Fibroblast of lung (primary cell): ENCODE data around the gene MLLT10. TPM values are rescaled to one million over a fixed set of nuclear protein-coding genes. Genes with fewer than 3 reads are reported as not detected.

Experiments used
- DNase-seq, 2 donors: peaks; one replicate each; pipeline versions ENCODE4 v3.0.0 to v3.0.0-alpha.2; 2010; ENCODE audit warnings: low read depth in 2 of 2
- H2AFZ ChIP-seq: 2 replicates; pipeline ENCODE4 v1.5.1; 2012; ENCODE audit warnings: low read length, control low read depth, inconsistent platforms
- H3K27ac ChIP-seq: 2 replicates; pipeline ENCODE4 v1.5.1; 2011; ENCODE audit warnings: low read length, control low read depth; ENCODE audit not compliant: insufficient read depth
- H3K27me3 ChIP-seq: 2 replicates; pipeline ENCODE4 v1.5.1; 2011; ENCODE audit warnings: mild to moderate bottlenecking, low read length; ENCODE audit not compliant: control insufficient read depth, insufficient read depth
- H3K36me3 ChIP-seq: 2 replicates; pipeline ENCODE4 v1.5.1; 2011; ENCODE audit warnings: low read length; ENCODE audit not compliant: control insufficient read depth, insufficient read depth
- H3K4me1 ChIP-seq: 2 replicates; pipeline ENCODE4 v1.5.1; 2011; ENCODE audit warnings: low read length; ENCODE audit not compliant: control insufficient read depth, insufficient read depth; ENCODE audit errors: extremely low read depth
- H3K4me2 ChIP-seq: 2 replicates; pipeline ENCODE4 v1.5.1; 2011; ENCODE audit warnings: low read length, control low read depth; ENCODE audit not compliant: insufficient read depth; ENCODE audit errors: extremely low read depth
- H3K4me3 ChIP-seq, 4 experiments: fragments of 200-600 bp in 1 of 4; sonication (generic) in 1 of 4; replicated peaks in 1 of 4; 2 replicates each; pipeline ENCODE4 v1.5.1; 2011 to 2016; ENCODE audit warnings: low read length in 4 of 4, low read depth in 3 of 4, mild to moderate bottlenecking in 3 of 4, control low read depth in 2 of 4, inconsistent platforms in 1 of 4, mixed read lengths in 1 of 4; ENCODE audit not compliant: insufficient read depth in 1 of 4; ENCODE audit errors: control extremely low read depth in 1 of 4
- H3K79me2 ChIP-seq: 2 replicates; pipeline ENCODE4 v1.5.1; 2012; ENCODE audit warnings: mild to moderate bottlenecking, low read length, inconsistent platforms; ENCODE audit not compliant: control insufficient read depth, insufficient read depth
- H3K9ac ChIP-seq: 2 replicates; pipeline ENCODE4 v1.5.1; 2011; ENCODE audit warnings: mild to moderate bottlenecking, low read length, control low read depth; ENCODE audit not compliant: insufficient read depth
- H3K9me3 ChIP-seq: 2 replicates; pipeline ENCODE4 v1.5.1; 2012; ENCODE audit warnings: low read depth, low read length; ENCODE audit not compliant: control insufficient read depth, insufficient read depth
- H4K20me1 ChIP-seq: 2 replicates; pipeline ENCODE4 v1.5.1; 2011; ENCODE audit warnings: low read length; ENCODE audit not compliant: control insufficient read depth, insufficient read depth; ENCODE audit errors: extremely low read depth
- EZH2 ChIP-seq: IDR thresholded peaks from 2 replicates; pipeline ENCODE4 v1.5.1; 2012; ENCODE audit warnings: low read length, control low read depth, mild to moderate bottlenecking; ENCODE audit errors: missing control alignments
- polyA plus RNA-seq, 2 donors: library from polyadenylated mRNA; depleted of rRNA in 1 of 2; stranded (reverse) in 1 of 2; unstranded in 1 of 2; fragments of >200 nt; gene quantifications; 2 replicates each; pipeline ENCODE4 v1.2.1, GENCODE V29; 2011 to 2012; ENCODE audit warnings: missing spikeins in 1 of 2
- total RNA-seq: library from RNA; depleted of rRNA; stranded (reverse); fragments of >200 nt; gene quantifications from 2 replicates; pipeline ENCODE4 v1.2.1, GENCODE V29; 2014
- TF ChIP-seq, protein P1 (sequence below), 2 donors: IDR thresholded peaks in 1 of 2; conservative IDR thresholded peaks in 1 of 2; 1 replicate in 1 of 2; 2 replicates in 1 of 2; pipeline ENCODE4 v1.5.1; 2011 to 2012; ENCODE audit warnings: low read length in 2 of 2, control low read depth in 1 of 2, inconsistent platforms in 1 of 2, low read depth in 1 of 2, mild to moderate bottlenecking in 1 of 2

The MLLT10 gene
- total and polyA plus RNA-seq, 2 donors (not counting 1 experiment from before 2014, with no cell fraction given) = 25.6 to 56.3 TPM

DNA sequence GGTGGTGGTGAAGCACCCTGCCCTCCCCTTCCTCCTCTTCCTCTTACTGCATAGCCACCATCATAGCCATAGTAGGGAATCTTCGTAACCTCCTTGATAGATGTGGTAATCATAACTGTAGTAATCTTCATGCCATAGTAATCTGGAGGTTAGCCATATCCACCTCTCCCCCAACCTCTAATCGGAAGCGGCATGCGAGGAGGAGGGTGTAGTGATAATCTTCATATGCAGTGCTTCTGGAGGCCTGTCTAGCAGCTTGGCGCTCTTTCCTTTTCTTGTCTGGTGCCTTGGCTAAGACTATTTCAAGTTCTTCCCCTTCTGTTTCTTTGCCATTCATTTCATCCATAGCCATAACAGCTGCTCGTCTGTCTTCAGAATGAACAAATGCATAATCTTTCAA, 90.9 kb downstream of the MLLT10 start:
- H3K9ac ChIP-seq = no peak overlapping the region
- no peak overlapping the region for H3K4me2 ChIP-seq
- H3K36me3 ChIP-seq = no peaks in the 10 kb centered on the region
- H3K4me3 ChIP-seq = no peak overlapping the region
- no peaks in the 10 kb centered on the region for H3K27me3 ChIP-seq
- H3K79me2 ChIP-seq = no peaks in the 10 kb centered on the region
- H2AFZ ChIP-seq = no peak overlapping the region
- no peak overlapping the region for H3K27ac ChIP-seq
- TF ChIP-seq EZH2 = no peak
- TF ChIP-seq, protein P1, sequence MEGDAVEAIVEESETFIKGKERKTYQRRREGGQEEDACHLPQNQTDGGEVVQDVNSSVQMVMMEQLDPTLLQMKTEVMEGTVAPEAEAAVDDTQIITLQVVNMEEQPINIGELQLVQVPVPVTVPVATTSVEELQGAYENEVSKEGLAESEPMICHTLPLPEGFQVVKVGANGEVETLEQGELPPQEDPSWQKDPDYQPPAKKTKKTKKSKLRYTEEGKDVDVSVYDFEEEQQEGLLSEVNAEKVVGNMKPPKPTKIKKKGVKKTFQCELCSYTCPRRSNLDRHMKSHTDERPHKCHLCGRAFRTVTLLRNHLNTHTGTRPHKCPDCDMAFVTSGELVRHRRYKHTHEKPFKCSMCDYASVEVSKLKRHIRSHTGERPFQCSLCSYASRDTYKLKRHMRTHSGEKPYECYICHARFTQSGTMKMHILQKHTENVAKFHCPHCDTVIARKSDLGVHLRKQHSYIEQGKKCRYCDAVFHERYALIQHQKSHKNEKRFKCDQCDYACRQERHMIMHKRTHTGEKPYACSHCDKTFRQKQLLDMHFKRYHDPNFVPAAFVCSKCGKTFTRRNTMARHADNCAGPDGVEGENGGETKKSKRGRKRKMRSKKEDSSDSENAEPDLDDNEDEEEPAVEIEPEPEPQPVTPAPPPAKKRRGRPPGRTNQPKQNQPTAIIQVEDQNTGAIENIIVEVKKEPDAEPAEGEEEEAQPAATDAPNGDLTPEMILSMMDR (conservative IDR thresholded peaks at IDR 0.05 in 1 of 2, IDR thresholded peaks at IDR 0.05 in 1 of 2; ENCODE audit: low read depth in 1 of 2, low read length in 2 of 2) = no peak
- H3K9me3 ChIP-seq = no peaks in the 10 kb centered on the region
- no peak for DNase-seq
- no peaks in the 10 kb centered on the region for H3K4me1 ChIP-seq
- no peaks in the 10 kb centered on the region for H4K20me1 ChIP-seq

DNA sequence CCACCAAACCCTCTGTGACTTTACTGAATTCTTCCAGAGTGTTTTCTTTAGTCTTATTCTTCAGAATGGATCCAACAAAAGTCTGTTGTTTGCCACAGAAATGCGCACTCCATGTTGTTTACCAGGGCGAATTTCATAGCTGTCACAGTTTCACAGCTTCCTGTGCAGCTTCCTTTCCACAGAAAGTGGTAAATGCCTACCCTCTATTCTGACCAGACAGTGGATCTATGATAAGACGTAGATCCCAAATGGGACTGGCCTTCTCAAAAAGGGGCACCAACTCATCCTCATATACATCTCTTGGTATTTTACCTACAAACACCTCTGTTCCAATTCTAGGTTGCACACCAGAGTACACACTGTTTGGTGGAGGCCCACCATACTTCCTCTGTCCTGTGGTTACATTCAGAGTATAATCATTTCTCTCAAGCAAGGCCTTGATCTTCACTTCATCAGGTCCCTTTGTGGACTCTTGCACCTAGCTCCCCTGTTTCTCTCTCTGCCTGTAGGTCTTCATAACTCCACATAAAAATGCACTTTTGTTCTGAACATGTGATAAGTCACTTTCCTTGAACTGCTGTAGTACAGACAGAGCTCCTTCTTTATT, 91.7 kb downstream of the MLLT10 start:
- H3K4me2 ChIP-seq = no peak overlapping the region
- DNase-seq = no peak
- H3K79me2 ChIP-seq = no peaks in the 10 kb centered on the region
- no peak overlapping the region for H3K27ac ChIP-seq
- H3K4me1 ChIP-seq = no peaks in the 10 kb centered on the region
- H2AFZ ChIP-seq = no peak overlapping the region
- no peaks in the 10 kb centered on the region for H4K20me1 ChIP-seq
- H3K27me3 ChIP-seq = no peaks in the 10 kb centered on the region
- TF ChIP-seq, protein P1 (conservative IDR thresholded peaks at IDR 0.05 in 1 of 2, IDR thresholded peaks at IDR 0.05 in 1 of 2; ENCODE audit: low read depth in 1 of 2, low read length in 2 of 2) = no peak
- no peak for TF ChIP-seq EZH2
- no peaks in the 10 kb centered on the region for H3K36me3 ChIP-seq
- no peak overlapping the region for H3K4me3 ChIP-seq
- H3K9me3 ChIP-seq = no peaks in the 10 kb centered on the region
- H3K9ac ChIP-seq = no peak overlapping the region

DNA sequence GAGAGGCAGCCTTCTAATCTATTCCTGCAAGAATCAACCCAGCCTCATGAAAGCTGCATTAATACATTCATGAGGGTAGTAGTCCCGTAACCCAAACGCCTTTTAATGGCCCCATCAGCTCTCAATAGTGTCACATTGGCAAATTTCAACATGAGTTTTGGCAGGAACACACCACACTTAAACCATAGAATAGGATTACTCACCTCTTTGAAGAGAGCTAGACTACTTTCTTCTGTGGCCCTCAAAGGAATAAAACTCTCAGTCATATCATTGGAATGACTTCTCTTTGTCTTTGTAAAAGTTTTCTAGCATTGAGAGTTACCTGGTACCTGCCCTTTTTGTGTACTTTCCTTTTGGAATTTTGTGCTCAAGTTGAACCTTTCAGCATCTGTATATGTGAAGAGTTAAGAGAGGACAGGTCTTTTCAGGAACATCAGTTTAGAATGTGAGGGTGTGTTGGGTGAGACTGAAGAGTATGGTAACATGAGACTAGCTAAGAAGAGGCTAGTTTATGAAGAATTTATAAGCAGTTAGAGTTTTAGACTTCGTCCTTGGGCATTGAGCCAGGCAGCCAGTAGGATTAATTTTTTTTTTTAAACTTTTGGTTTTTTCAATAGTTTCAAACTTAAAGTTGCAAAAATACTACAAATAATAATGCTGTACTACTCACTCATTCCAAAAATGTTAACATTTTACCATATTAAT, 92.6 kb downstream of the MLLT10 start:
- DNase-seq = peak; percentile 24 to 68
- H3K4me2 ChIP-seq = no peak overlapping the region
- H3K27me3 ChIP-seq = no peaks in the 10 kb centered on the region
- no peaks in the 10 kb centered on the region for H3K79me2 ChIP-seq
- no peak overlapping the region for H3K4me3 ChIP-seq
- no peaks in the 10 kb centered on the region for H4K20me1 ChIP-seq
- H3K9ac ChIP-seq = no peak overlapping the region
- H2AFZ ChIP-seq = no peak overlapping the region
- H3K4me1 ChIP-seq = no peaks in the 10 kb centered on the region
- TF ChIP-seq, protein P1 (conservative IDR thresholded peaks at IDR 0.05 in 1 of 2, IDR thresholded peaks at IDR 0.05 in 1 of 2; ENCODE audit: low read depth in 1 of 2, low read length in 2 of 2) = no peak
- no peak for TF ChIP-seq EZH2
- no peaks in the 10 kb centered on the region for H3K9me3 ChIP-seq
- no peaks in the 10 kb centered on the region for H3K36me3 ChIP-seq
- no peak overlapping the region for H3K27ac ChIP-seq
